GM12878 (cell line): Measurements from ENCODE around the gene P2RY10. TPM values are rescaled to one million over a fixed set of nuclear protein-coding genes. Genes with fewer than 3 reads are reported as not detected.

Source experiments
- BMI1 ChIP-seq: fragments of 450-650 bp; IDR thresholded peaks from 2 replicates; pipeline ENCODE4 v1.6.1; 2016; ENCODE audit warnings: mild to moderate bottlenecking, moderate library complexity, borderline replicate concordance
- CREB1 ChIP-seq: IDR thresholded peaks from 2 replicates; pipeline ENCODE4 v1.6.1; 2012; ENCODE audit warnings: low read depth, mild to moderate bottlenecking, inconsistent platforms
- EGR1 ChIP-seq, 2 experiments: IDR thresholded peaks; 1 replicate in 1 of 2; 2 replicates in 1 of 2; pipeline ENCODE4 v1.6.1; 2011 to 2012; ENCODE audit warnings: low read depth in 2 of 2, low read length in 2 of 2, borderline replicate concordance in 1 of 2, mild to moderate bottlenecking in 1 of 2, moderate library complexity in 1 of 2
- EP300 ChIP-seq, 2 experiments: fragments of 150-350 bp in 1 of 2; IDR thresholded peaks; 2 replicates each; pipeline ENCODE4 v1.6.1; 2011 to 2012; ENCODE audit warnings: low read depth in 2 of 2, low read length in 2 of 2, borderline replicate concordance in 1 of 2, improper control_type of control experiment in 1 of 2, inconsistent platforms in 1 of 2; ENCODE audit not compliant: control insufficient read depth in 1 of 2
- FOXK2 ChIP-seq: fragments of 450-650 bp; IDR thresholded peaks from 2 replicates; pipeline ENCODE4 v1.6.1; 2017; ENCODE audit warnings: mild to moderate bottlenecking, moderate library complexity
- FOXM1 ChIP-seq: IDR thresholded peaks from 2 replicates; pipeline ENCODE4 v1.6.1; 2012; ENCODE audit warnings: low read depth, mild to moderate bottlenecking, inconsistent platforms, low read length, moderate library complexity
- HCFC1 ChIP-seq: fragments of 150-350 bp; IDR thresholded peaks from 2 replicates; pipeline ENCODE4 v1.6.1; 2014; ENCODE audit warnings: low read length
- JUND ChIP-seq: IDR thresholded peaks from 2 replicates; pipeline ENCODE4 v1.6.1; 2012; ENCODE audit warnings: low read depth, mild to moderate bottlenecking, low read length, improper control_type of control experiment, moderate library complexity
- LARP7 ChIP-seq: fragments of 450-650 bp; IDR thresholded peaks from 2 replicates; pipeline ENCODE4 v1.6.1; 2017; ENCODE audit warnings: mild to moderate bottlenecking
- MXI1 ChIP-seq: fragments of 150-350 bp; IDR thresholded peaks from 2 replicates; pipeline ENCODE4 v1.6.1; 2011; ENCODE audit warnings: low read depth, mild to moderate bottlenecking, inconsistent platforms, low read length, improper control_type of control experiment
- MYB ChIP-seq: fragments of 150-350 bp; IDR thresholded peaks from 2 replicates; pipeline ENCODE4 v1.6.1; 2014; ENCODE audit warnings: mild to moderate bottlenecking, low read depth, low read length, borderline replicate concordance
- NFIC ChIP-seq: IDR thresholded peaks from 2 replicates; pipeline ENCODE4 v1.6.1; 2012; ENCODE audit warnings: low read depth, mild to moderate bottlenecking, inconsistent platforms, low read length, moderate library complexity
- NR2C1 ChIP-seq: fragments of 450-650 bp; IDR thresholded peaks from 2 replicates; pipeline ENCODE4 v1.6.1; 2017; ENCODE audit warnings: antibody characterized with exemption, mild to moderate bottlenecking, moderate library complexity
- NRF1 ChIP-seq: conservative IDR thresholded peaks from 2 replicates; pipeline ENCODE4 v1.6.1; 2011; ENCODE audit warnings: mild to moderate bottlenecking, low read depth, low read length, improper control_type of control experiment
- POLR2AphosphoS5 ChIP-seq: IDR thresholded peaks from 2 replicates; pipeline ENCODE4 v1.6.1; 2011; ENCODE audit warnings: mild to moderate bottlenecking, low read length, inconsistent platforms
- SIN3A ChIP-seq: IDR thresholded peaks from 2 replicates; pipeline ENCODE4 v1.6.1; 2012; ENCODE audit warnings: low read depth, low read length, improper control_type of control experiment
- SIX5 ChIP-seq: IDR thresholded peaks from 2 replicates; pipeline ENCODE4 v1.6.1; 2011; ENCODE audit warnings: mild to moderate bottlenecking, low read depth, low read length, moderate library complexity; ENCODE audit not compliant: severe bottlenecking
- SMC3 ChIP-seq: IDR thresholded peaks from 2 replicates; pipeline ENCODE4 v1.6.1; 2011; ENCODE audit warnings: low read length, improper control_type of control experiment, borderline replicate concordance
- STAT3 ChIP-seq: IDR thresholded peaks from 2 replicates; pipeline ENCODE4 v1.6.1; 2011; ENCODE audit warnings: low read depth, low read length, improper control_type of control experiment
- TCF12 ChIP-seq: IDR thresholded peaks from 2 replicates; pipeline ENCODE4 v1.6.1; 2011; ENCODE audit warnings: low read depth, mild to moderate bottlenecking, low read length
- ZSCAN29 ChIP-seq: fragments of 450-650 bp; IDR thresholded peaks from 2 replicates; pipeline ENCODE4 v1.6.1; 2017; ENCODE audit warnings: mild to moderate bottlenecking, moderate library complexity
- polyA plus RNA-seq, 11 experiments: library from polyadenylated mRNA; depleted of rRNA in 4 of 11; unstranded in 6 of 11; stranded (reverse) in 5 of 11; fragments of >200 nt; fragmentation: Nextera tagmentation in 4 of 11; fragmentation: Illumina TruSeq in 1 of 11; extraction: Ambion mirVana in 4 of 11; extraction: Trizol in 1 of 11; gene quantifications; 1 replicate in 1 of 11; 2 replicates in 10 of 11; pipeline versions ENCODE4 v1.2.1 to v1.2.3, GENCODE V29; 2011 to 2016; ENCODE audit warnings: inconsistent platforms in 2 of 11, missing spikeins in 2 of 11, low read depth in 1 of 11
- total RNA-seq, 4 experiments: library from RNA; depleted of rRNA in 3 of 4; stranded (reverse); fragments of >200 nt in 3 of 4; fragmentation: Illumina TruSeq in 1 of 4; extraction: Trizol in 1 of 4; gene quantifications; 2 replicates each; pipeline versions ENCODE4 v1.2.1 to v1.2.3, GENCODE V29; 2013 to 2021
- TF ChIP-seq, protein P1 (sequence below): fragments of 450-650 bp; IDR thresholded peaks from 2 replicates; pipeline ENCODE4 v1.6.1; 2017; ENCODE audit warnings: mild to moderate bottlenecking, moderate library complexity
- TF ChIP-seq, protein P2 (sequence below): fragments of 450-650 bp; IDR thresholded peaks from 2 replicates; pipeline ENCODE4 v1.6.1; 2017; ENCODE audit warnings: mild to moderate bottlenecking, low read depth, inconsistent platforms; ENCODE audit not compliant: poor library complexity, severe bottlenecking

Gene P2RY10
- total and polyA plus RNA-seq, 10 of the 15 experiments (the other 5 are each of a cell fraction or from before 2014, with no cell fraction given) = 43.8 to 288 (median 72.1) TPM

DNA sequence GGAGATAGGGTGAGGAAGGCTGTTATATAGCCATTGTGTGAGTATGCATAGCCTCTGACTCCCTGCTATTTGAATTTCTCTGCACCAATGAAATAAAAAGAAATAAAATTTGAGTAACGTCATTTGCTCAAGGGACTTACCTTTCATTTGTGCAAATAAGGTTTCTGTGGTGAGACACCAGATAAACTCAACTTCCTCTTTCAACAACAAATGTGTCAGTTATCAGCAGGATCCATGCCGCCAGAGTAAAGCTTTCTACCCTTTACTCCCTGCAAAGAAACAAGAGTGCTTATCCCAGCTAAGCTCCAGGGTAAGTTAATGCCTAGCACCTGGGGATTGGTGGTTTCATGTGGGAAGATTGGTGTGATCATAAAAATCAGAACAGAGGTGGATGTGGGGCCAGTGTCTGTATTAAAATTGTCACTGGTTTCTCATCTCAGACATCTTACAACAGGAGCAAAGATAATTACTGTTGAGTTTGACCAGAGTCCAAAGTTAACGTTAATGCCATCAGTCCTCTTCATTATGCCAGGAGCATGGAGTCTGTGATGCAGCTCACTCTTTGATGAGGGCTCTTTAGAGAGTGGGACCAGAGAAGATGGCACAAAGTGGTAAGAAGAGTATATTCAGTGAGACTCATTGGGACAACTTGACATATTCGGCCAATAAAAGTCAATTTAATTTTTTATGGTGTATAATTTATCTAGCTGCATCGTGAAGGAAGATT is at the start of gene P2RY10 (continued):
- TF ChIP-seq, protein P1, sequence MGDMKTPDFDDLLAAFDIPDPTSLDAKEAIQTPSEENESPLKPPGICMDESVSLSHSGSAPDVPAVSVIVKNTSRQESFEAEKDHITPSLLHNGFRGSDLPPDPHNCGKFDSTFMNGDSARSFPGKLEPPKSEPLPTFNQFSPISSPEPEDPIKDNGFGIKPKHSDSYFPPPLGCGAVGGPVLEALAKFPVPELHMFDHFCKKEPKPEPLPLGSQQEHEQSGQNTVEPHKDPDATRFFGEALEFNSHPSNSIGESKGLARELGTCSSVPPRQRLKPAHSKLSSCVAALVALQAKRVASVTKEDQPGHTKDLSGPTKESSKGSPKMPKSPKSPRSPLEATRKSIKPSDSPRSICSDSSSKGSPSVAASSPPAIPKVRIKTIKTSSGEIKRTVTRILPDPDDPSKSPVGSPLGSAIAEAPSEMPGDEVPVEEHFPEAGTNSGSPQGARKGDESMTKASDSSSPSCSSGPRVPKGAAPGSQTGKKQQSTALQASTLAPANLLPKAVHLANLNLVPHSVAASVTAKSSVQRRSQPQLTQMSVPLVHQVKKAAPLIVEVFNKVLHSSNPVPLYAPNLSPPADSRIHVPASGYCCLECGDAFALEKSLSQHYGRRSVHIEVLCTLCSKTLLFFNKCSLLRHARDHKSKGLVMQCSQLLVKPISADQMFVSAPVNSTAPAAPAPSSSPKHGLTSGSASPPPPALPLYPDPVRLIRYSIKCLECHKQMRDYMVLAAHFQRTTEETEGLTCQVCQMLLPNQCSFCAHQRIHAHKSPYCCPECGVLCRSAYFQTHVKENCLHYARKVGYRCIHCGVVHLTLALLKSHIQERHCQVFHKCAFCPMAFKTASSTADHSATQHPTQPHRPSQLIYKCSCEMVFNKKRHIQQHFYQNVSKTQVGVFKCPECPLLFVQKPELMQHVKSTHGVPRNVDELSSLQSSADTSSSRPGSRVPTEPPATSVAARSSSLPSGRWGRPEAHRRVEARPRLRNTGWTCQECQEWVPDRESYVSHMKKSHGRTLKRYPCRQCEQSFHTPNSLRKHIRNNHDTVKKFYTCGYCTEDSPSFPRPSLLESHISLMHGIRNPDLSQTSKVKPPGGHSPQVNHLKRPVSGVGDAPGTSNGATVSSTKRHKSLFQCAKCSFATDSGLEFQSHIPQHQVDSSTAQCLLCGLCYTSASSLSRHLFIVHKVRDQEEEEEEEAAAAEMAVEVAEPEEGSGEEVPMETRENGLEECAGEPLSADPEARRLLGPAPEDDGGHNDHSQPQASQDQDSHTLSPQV = no peak
- TF ChIP-seq SIX5 = no peak
- peak; percentile 34; the same call in 1 of the 2 replicates for TF ChIP-seq NFIC
- peak; percentile 74 for TF ChIP-seq MXI1
- TF ChIP-seq BMI1 = no peak
- peak; percentile 66; the same call in 1 of the 2 replicates for TF ChIP-seq SIN3A
- peak; percentile 88 to 90 for TF ChIP-seq EP300 (IDR thresholded peaks at IDR 0.05; ENCODE audit: borderline replicate concordance in 1 of 2, control insufficient read depth in 1 of 2, low read depth in 2 of 2, low read length in 2 of 2)
- no peak for TF ChIP-seq JUND
- TF ChIP-seq EGR1 (IDR thresholded peaks at IDR 0.05; ENCODE audit: borderline replicate concordance in 1 of 2, low read depth in 2 of 2, low read length in 2 of 2) = no peak
- no peak for TF ChIP-seq ZSCAN29
- peak; percentile 67 for TF ChIP-seq CREB1
- no peak for TF ChIP-seq HCFC1
- TF ChIP-seq FOXM1 = peak; percentile 54; the same call in 1 of the 2 replicates
- TF ChIP-seq NRF1 = no peak
- TF ChIP-seq LARP7 = no peak
- no peak for TF ChIP-seq MYB
- no peak for TF ChIP-seq TCF12
- TF ChIP-seq SMC3 = no peak
- TF ChIP-seq FOXK2 = no peak
- TF ChIP-seq POLR2AphosphoS5 = peak; percentile 96
- no peak for TF ChIP-seq STAT3
- TF ChIP-seq, protein P2, sequence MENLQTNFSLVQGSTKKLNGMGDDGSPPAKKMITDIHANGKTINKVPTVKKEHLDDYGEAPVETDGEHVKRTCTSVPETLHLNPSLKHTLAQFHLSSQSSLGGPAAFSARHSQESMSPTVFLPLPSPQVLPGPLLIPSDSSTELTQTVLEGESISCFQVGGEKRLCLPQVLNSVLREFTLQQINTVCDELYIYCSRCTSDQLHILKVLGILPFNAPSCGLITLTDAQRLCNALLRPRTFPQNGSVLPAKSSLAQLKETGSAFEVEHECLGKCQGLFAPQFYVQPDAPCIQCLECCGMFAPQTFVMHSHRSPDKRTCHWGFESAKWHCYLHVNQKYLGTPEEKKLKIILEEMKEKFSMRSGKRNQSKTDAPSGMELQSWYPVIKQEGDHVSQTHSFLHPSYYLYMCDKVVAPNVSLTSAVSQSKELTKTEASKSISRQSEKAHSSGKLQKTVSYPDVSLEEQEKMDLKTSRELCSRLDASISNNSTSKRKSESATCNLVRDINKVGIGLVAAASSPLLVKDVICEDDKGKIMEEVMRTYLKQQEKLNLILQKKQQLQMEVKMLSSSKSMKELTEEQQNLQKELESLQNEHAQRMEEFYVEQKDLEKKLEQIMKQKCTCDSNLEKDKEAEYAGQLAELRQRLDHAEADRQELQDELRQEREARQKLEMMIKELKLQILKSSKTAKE = peak; percentile 35
- no peak for TF ChIP-seq NR2C1
